GM18511 (cell line): ENCODE measurements around the gene ZNF583.

Source experiments
- ATAC-seq: cut with Tn5 transposase; IDR thresholded peaks from one replicate; pipeline ENCODE4 v1.9.1; 2021; ENCODE audit warnings: mild to moderate bottlenecking, moderate library complexity; ENCODE audit not compliant: unreplicated experiment

ZNF583 gene

DNA sequence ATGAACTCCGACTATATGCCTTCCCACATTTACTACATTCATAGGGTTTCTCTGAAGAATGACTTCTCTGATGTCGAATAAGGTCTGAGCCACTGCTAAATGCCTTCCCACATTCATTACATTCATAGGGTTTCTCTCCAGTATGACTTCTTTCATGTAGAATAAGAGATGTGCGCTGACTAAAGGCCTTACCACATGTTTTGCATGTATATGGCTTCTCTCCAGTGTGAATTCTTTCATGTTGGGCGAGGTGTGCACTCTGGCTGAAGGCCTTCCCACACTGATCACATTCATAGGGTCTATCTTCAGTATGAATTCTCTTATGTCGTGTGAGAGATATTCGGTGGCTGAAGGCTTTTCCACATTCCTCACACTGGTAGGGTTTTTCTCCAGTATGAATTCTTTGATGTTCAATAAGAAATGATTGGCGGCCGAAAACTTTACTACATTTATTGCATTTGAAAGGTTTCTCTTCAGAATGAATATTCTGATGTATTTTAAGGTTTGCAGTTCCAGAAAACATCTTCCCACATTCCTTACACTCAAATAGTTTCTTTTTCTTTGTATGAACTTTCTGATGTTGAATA lies 37.2 kb downstream of the ZNF583 start:
- no peak for ATAC-seq

DNA sequence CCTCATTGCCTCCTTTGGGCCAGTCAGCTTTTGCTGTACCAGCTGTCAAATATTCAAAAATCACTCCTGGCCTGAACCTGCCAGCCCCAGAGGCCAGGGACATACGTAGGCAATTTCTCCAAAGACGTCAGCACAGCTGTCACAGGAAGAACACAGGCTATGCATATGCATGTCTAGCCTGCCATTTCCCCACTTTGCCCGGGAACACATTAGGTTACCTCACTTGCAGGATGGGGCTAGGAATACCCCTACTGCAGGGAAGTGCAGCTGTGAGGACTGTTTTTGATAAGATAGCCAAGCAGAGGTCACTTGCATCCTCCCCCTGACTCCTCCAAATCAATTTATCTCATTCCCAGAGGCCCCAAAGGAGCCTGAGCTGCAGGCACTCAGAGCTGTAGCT lies 70.2 kb downstream of the ZNF583 start:
- ATAC-seq, result no peak

DNA sequence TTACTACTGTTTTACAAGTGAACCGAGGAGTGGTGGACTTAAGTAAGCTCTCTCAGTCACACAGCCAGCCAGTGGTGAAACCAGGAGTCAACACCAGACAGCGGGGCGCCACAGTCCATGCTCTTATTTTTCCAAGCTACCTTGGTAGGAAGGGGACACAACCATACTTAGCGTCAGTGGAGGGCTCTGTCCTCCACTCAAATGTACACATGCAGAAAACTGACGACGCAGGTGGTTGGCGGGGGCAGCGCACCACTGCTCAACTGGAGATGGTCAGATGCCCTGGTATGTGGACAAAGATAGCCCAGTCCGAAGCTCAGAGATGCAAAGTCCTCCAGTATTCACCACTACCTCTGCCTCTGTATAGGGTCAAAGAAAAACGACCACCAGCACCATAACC lies 72.0 kb downstream of the ZNF583 start:
- ATAC-seq, result no peak
